Chondrocyte (in vitro differentiated cells): Measurements from ENCODE around the gene DYRK3. TPM values are rescaled to one million over a fixed set of nuclear protein-coding genes. Genes with fewer than 3 reads are reported as not detected.

Source experiments
- DNase-seq: peaks from one replicate; pipeline ENCODE4 v3.0.0; 2021; ENCODE audit warnings: mixed read lengths, low spot score
- H3K27ac Mint-ChIP-seq: one replicate; pipeline ENCODE4 v1.8.0; 2021; ENCODE audit warnings: mild to moderate bottlenecking, moderate library complexity, mixed read lengths; ENCODE audit not compliant: unreplicated experiment
- H3K27me3 Mint-ChIP-seq: 2 replicates; pipeline ENCODE4 v1.8.0; 2021; ENCODE audit warnings: low read depth, mixed read lengths
- H3K36me3 Mint-ChIP-seq: 2 replicates; pipeline ENCODE4 v1.8.0; 2021; ENCODE audit warnings: low read depth, mixed read lengths
- H3K4me1 Mint-ChIP-seq: 2 replicates; pipeline ENCODE4 v1.8.0; 2021; ENCODE audit warnings: low read depth, mild to moderate bottlenecking, mixed read lengths
- H3K4me3 Mint-ChIP-seq: one replicate; pipeline ENCODE4 v1.8.0; 2021; ENCODE audit warnings: mild to moderate bottlenecking, moderate library complexity, mixed read lengths; ENCODE audit not compliant: unreplicated experiment
- H3K9me3 Mint-ChIP-seq: 2 replicates; pipeline ENCODE4 v1.8.0; 2021; ENCODE audit warnings: low read depth, mixed read lengths
- CTCF ChIP-seq: fragments of 200-600 bp; sonication (generic); IDR thresholded peaks from 2 replicates; pipeline ENCODE4 v1.5.0; 2021; ENCODE audit warnings: antibody characterized with exemption, mild to moderate bottlenecking, moderate library complexity
- total RNA-seq: library from RNA; stranded (reverse); gene quantifications from 3 replicates; pipeline ENCODE4 v1.2.1, GENCODE V29; 2021

Gene DYRK3
- total RNA-seq, 1 donor from 2014 or later = 6.6 TPM

- no peak for DNase-seq
- Mint-ChIP-seq H3K4me3 (no peak overlapping the region), H3K36me3 (peaks cover 26% of the 10 kb centered on the region), H3K4me1 (peaks cover 44% of the 10 kb centered on the region), H3K27me3 (no peaks in the 10 kb centered on the region), H3K27ac (peak overlapping the region; percentile 55), H3K9me3 (no peaks in the 10 kb centered on the region)
- peak; percentile 58 for TF ChIP-seq CTCF
These were observed 45.1 kb upstream of the DYRK3 start for GRCh38 chr1:206590025-206590758.

- no peak for DNase-seq
- Mint-ChIP-seq H3K4me1 (peaks cover 50% of the 10 kb centered on the region), H3K4me3 (no peak overlapping the region), H3K27ac (no peak overlapping the region), H3K36me3 (peaks cover 32% of the 10 kb centered on the region), H3K27me3 (no peaks in the 10 kb centered on the region), H3K9me3 (no peaks in the 10 kb centered on the region)
- TF ChIP-seq CTCF = no peak
These were observed 44.1 kb upstream of the DYRK3 start for GRCh38 chr1:206591226-206591625.

- H3K4me3 Mint-ChIP-seq = no peak overlapping the region
- peaks cover 45% of the 10 kb centered on the region for H3K4me1 Mint-ChIP-seq
- no peak for DNase-seq
- no peaks in the 10 kb centered on the region for H3K27me3 Mint-ChIP-seq
- no peak overlapping the region for H3K27ac Mint-ChIP-seq
- no peaks in the 10 kb centered on the region for H3K9me3 Mint-ChIP-seq
- peaks cover 34% of the 10 kb centered on the region for H3K36me3 Mint-ChIP-seq
- TF ChIP-seq CTCF = no peak
These were observed 43.6 kb upstream of the DYRK3 start for GRCh38 chr1:206591696-206592095.

GRCh38 chr1:206593351-206593925 lies 41.9 kb upstream of the DYRK3 start:
- DNase-seq = no peak
- peaks cover 41% of the 10 kb centered on the region for H3K36me3 Mint-ChIP-seq
- H3K4me3 Mint-ChIP-seq = no peak overlapping the region
- TF ChIP-seq CTCF = no peak
- no peaks in the 10 kb centered on the region for H3K27me3 Mint-ChIP-seq
- H3K9me3 Mint-ChIP-seq = no peaks in the 10 kb centered on the region
- H3K4me1 Mint-ChIP-seq = peaks cover 30% of the 10 kb centered on the region
- H3K27ac Mint-ChIP-seq = no peak overlapping the region

GRCh38 chr1:206595581-206596318 lies 39.6 kb upstream of the DYRK3 start:
- H3K4me1 Mint-ChIP-seq = peaks cover 8% of the 10 kb centered on the region
- H3K4me3 Mint-ChIP-seq = no peak overlapping the region
- no peaks in the 10 kb centered on the region for H3K27me3 Mint-ChIP-seq
- peaks cover 46% of the 10 kb centered on the region for H3K36me3 Mint-ChIP-seq
- H3K9me3 Mint-ChIP-seq = no peaks in the 10 kb centered on the region
- no peak for DNase-seq
- no peak for TF ChIP-seq CTCF
- no peak overlapping the region for H3K27ac Mint-ChIP-seq
